GM21737 (cell line): ENCODE results near the gene SINHCAF.
"Not testable (repeated sequence)": the region's sequence is repeated elsewhere in the genome, so short reads cannot be mapped to it uniquely, and the experiment has no call there.

ENCODE experiments used
- ATAC-seq: cut with Tn5 transposase; IDR thresholded peaks from one replicate; pipeline ENCODE4 v1.9.1; 2021; ENCODE audit warnings: mild to moderate bottlenecking, moderate library complexity; ENCODE audit not compliant: unreplicated experiment

SINHCAF gene

GRCh38 chr12:31310488-31310887 lies 15.5 kb downstream of the SINHCAF start:
- no peak for ATAC-seq

DNA sequence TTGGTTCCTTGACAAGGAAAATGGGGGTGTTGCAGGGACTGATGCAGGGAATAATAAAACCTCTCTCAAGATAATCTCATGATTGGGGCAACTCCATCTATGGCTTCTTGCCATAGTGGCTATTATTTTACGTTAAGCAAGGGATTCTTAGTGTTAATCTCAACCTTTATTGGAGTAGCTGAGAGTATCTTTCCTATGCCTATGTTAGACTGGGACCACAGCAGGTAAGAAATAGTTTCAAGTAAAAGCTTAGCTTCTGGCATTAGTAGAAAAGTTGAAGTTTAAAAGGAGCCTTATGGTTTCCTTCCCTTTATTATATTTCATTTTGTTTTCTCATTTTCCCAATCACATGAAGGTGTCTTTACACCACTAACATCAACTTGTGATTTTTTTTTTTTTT lies 16.7 kb downstream of the SINHCAF start:
- ATAC-seq: no peak

GRCh38 chr12:31308116-31308515 lies 17.8 kb downstream of the SINHCAF start:
- no peak for ATAC-seq

DNA sequence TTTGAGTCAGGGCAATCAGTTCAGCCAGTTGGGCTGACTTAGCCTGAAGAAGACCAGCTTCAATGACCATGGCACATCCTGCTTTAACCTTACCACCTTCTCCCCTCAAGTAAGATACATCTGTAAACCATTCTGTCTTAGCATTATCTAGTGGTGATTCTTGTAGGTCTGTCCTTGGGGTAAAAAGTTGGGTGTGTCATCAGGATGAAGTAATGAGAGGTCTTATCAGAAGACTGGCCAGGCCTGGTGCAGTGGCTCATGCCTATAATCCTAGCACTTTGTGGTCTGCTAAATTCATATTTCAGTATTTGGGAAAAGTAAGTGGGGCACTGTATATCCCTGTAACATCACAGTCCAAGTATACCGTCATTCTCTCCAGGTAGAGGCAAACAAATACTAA lies 19.1 kb downstream of the SINHCAF start:
- no peak for ATAC-seq

- no peak for ATAC-seq
Measured at GRCh38 chr12:31303466-31303865, 22.5 kb downstream of the SINHCAF start.

DNA sequence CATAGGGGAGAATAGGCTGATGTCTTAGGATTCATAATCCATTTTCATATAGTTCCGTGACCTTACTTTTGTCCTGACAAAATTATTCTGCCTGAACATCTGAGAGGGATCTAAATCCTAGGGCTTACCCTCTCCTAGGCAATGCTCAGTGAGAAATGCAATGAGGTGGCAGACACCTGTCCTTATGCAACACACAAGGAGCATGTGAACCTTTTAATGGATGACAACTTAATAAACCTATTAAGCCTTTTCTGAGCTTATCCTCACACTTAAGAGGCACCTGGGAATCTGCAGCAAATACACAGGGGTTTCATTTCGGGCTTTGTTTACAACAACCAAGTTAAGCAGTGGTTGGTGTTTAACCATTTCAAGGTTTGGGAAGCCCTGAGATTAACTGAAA lies 24.6 kb downstream of the SINHCAF start:
- no peak for ATAC-seq

GRCh38 chr12:31300783-31301182 lies 25.2 kb downstream of the SINHCAF start:
- ATAC-seq: no peak

DNA sequence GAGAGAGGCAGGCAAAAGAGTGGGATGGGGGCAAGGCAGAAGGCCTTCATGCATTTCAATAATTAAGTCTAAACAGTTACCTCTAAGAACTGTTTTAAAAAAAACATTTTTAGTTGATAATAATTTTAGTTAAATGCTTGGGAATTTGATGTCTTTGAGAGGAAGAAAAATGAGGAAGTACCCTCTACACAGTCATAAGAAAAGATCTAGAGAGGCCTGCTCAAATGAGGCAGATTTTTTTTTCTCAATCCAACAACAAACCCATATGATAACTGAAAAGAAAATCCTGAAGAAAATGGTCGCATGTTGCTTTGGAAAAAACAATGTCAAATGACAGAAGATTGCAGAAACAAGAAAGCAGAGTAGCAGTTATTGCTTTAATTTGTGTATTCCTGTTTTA lies 25.6 kb downstream of the SINHCAF start:
- no peak for ATAC-seq

DNA sequence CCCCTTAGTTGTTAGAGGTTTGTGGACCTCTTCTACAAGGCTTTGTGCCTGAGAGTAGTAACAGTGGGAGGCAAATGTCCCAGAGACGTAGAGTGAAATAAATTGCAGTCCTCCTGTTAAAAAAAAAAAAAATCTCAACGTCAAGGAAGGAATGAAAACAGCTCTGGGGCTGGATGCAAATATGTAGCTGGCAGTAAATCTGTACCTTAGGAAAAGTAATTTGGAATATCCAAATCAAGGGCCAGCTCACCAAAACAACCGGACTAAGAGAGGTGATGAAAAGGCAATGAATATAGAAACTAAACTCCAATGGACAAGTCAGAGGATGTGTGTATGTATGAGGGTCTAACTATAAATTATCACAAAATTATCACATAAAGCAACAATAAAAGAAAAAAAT lies 27.0 kb downstream of the SINHCAF start:
- ATAC-seq: peak; percentile 8

DNA sequence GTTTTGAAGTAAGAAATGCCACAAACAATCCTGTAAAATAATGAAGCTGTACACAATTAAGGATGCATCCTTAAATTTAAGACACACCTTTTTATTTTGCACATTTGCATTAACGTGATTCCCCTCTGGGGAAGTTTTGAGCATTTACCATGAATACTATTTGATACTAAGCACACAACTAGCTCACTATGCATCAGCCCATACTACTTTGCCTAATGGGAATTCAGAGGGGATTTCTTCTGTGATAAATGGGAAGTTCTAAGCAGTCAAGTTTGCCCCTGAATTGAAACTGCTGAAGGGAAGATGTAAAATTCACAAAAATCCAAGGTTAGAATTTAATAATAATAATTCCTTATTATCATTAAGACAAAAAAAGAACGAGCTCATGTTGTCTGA lies 27.4 kb downstream of the SINHCAF start:
- peak; percentile 49 for ATAC-seq

DNA sequence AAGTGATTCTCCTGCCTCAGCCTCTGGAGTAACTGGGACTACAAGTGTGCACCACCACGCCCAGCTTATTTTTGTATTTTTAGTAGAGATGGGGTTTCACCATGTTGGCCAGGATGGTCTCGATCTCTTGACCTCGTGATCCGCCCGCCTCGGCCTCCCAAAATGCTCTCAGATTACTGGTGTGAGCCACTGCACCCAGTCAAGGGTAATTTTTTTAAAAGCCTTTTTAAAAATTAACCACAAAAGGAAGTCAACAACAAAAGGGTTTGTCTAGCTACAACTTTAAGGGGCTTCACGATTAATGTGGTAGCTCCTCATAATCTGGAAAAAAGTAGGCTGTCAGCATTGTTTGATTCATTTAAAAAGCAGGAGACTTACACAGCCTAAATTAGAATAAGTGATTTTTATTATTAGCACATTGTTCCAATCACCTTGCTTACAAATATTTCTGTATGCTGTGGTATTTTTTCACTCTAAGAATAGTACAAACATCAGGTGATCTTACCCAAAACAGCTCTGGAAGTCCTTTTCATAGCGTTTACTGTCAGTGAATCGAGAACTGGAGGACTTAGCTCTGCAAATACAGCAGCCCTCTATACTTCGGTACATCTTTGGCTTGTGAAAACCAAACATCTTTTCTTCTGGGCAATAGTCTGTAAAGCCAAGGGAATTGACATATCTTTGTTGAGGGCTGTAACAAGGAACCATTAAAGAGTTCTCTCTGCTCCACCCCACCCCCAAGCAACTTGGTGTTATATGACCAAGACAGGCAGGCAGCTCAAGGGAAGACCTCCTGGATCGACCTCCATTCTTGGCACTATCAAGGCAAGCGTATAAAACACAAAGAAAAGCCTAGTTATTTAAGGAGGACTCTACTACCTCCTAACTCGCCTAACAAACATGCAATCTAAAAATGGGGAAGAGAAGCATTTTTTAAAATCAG lies 28.1 kb downstream of the SINHCAF start:
- ATAC-seq: no peak

DNA sequence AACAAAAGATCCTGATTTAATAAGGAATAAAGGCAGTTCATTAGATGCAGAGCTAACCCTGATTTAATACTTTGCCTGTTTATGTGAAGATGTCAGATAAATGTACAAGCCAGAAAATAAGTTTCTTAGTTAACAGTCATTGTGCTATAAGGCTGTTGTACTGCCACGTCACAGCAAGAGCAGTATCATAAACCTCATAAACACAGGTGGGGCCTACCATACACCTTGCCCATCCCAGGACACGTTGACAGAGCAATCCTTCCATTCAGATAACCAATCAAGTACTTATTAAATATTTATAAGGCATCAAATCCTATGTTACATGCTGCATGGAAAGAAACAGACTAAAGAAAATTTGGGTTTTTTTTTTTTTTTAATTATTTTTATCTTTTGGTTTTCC lies 36.5 kb downstream of the SINHCAF start:
- no peak for ATAC-seq

- no peak for ATAC-seq
Measured at GRCh38 chr12:31288381-31288780, 37.6 kb downstream of the SINHCAF start.

DNA sequence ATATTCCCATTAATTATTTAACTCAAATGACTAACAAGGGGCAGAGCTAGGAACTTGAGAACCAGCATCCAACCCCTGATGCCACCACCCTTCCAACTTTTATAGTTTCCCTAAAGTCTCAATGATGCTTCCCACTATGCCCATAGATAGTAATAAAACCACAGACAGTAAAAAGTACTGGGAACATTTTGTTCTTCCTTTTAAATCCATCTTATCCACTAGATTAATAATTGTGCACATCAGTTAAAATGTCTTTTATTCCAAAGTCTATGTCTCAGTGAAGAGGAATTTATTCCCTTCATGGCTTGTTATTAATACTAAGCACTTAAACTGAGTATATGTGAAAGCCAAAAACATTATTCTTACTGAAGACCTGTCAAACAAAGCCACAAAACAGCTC lies 45.8 kb downstream of the SINHCAF start:
- ATAC-seq: no peak

- no peak for ATAC-seq
Measured at GRCh38 chr12:31279390-31279924, 46.5 kb downstream of the SINHCAF start.

DNA sequence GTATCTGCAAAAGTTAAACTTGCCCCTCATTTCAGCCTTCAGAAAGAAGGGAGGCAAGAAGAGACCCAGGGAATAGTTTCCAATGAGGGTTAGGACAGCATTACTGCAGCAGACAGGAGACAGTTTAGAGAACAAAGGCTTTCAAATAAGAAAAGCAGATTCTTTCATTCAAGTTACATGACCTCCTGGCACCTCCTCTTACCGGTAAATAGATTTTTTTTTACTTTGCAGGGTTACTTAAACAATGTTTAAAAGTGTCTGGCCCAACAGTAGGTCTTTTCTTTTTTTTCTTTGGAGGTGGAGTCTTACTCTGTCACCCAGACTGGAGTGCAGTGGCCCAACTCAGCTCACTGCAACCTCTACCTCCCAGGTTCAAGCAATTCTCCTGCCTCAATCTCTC lies 47.1 kb downstream of the SINHCAF start:
- no peak for ATAC-seq

- ATAC-seq: no peak
Measured at GRCh38 chr12:31278424-31278823, 47.5 kb downstream of the SINHCAF start.

GRCh38 chr12:31277081-31277480 lies 48.9 kb downstream of the SINHCAF start:
- ATAC-seq: no peak

GRCh38 chr12:31275491-31275890 lies 50.5 kb downstream of the SINHCAF start:
- no peak for ATAC-seq

DNA sequence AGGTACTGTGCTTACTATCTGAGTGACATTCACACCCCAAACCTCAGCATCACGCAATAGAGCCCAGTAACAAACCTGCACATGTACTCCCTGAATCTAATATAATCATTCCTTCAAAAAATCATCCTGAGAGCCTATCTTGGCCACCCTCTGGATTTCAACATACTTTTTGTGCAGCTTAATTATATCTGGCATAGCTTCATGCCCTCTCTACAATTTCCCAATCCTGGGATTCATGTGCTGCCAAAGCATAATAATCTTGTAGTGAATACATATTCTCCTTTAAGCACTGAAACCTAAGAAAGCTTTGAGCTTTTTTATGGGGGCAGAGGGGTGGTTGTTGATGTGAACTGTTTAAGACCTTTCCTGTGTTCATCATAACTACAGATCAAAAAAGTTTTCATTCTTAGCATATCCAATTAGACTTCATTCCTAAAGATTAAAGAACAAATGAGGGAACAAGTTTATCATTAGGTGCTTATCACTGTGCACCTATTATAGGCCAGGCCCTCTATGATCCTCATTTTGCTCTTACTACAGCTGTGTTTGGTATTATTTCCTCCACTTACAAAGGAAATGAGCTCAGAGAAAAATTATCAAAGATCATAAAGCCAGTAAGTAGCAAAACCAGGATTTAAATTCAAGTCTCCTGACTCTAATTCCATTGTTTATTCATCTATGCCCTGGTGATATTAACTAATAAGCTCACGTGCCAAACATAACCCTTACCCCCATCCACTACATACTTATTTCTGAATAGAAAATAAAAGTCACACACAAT lies 51.2 kb downstream of the SINHCAF start:
- no peak for ATAC-seq

DNA sequence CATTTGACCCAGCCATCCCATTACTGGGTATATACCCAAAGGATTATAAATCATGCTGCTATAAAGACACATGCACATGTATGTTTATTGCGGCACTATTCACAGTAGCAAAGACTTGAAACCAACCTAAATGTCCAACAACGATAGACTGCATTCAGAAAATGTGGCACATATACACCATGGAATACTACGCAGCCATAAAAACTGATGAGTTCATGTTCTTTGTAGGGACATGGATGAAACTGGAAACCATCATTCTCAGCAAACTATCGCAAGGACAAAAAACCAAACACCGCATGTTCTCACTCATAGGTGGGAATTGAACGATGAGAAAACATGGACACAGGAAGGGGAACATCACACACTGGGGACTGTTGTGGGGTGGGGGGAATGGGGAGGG lies 52.2 kb downstream of the SINHCAF start:
- ATAC-seq: not testable (repeated sequence)
